NCI-H226 (cell line): ENCODE results near the gene TNFSF13B.
"Not testable (repeated sequence)": the region's sequence is repeated elsewhere in the genome, so short reads cannot be mapped to it uniquely, and the experiment has no call there.

ENCODE experiments used
- DNase-seq: peaks from one replicate; pipeline ENCODE4 v3.0.0-alpha.2; 2015

Gene TNFSF13B, protein sequence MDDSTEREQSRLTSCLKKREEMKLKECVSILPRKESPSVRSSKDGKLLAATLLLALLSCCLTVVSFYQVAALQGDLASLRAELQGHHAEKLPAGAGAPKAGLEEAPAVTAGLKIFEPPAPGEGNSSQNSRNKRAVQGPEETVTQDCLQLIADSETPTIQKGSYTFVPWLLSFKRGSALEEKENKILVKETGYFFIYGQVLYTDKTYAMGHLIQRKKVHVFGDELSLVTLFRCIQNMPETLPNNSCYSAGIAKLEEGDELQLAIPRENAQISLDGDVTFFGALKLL

DNA sequence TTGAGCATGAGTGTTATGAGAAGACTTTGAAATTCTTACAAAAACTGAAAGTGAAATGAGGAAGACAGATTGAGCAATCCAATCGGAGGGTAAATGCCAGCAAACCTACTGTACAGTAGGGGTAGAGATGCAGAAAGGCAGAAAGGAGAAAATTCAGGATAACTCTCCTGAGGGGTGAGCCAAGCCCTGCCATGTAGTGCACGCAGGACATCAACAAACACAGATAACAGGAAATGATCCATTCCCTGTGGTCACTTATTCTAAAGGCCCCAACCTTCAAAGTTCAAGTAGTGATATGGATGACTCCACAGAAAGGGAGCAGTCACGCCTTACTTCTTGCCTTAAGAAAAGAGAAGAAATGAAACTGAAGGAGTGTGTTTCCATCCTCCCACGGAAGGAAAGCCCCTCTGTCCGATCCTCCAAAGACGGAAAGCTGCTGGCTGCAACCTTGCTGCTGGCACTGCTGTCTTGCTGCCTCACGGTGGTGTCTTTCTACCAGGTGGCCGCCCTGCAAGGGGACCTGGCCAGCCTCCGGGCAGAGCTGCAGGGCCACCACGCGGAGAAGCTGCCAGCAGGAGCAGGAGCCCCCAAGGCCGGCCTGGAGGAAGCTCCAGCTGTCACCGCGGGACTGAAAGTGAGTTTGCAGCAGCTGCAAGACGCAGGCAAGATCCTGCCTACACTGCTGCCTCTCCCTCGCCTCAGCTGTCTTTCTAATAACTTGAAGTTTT lies at the start of gene TNFSF13B:
TNFSF13B (plus strand) TSS at position 118 of the 728 bp plus-strand sequence; CDS start at position 296, 178 bp downstream.
- DNase-seq = peak; percentile 32

DNA sequence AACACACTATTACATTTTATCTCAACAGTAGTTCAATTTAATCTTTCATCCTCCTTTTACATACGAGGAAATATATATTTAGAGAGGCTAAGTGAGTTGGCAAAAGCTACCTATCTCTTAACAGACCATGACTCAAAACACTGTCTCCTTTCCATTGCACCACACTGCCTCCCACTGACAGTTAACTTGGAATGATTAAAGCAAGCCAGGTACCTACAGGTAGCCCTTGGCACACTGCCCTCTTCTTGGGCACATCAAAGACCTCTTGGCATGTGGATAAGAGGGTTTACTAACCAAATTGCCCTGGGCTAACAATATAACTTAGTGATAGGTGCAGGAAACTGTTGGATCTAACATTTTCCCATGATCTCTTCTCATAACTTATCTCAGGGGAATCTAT lies 49.5 kb upstream of the TNFSF13B start:
- DNase-seq = peak; percentile 28

GRCh38 chr13:108223687-108224503 lies 45.6 kb upstream of the TNFSF13B start:
- no peak for DNase-seq

GRCh38 chr13:108225440-108225839 lies 44.1 kb upstream of the TNFSF13B start:
- no peak for DNase-seq

DNA sequence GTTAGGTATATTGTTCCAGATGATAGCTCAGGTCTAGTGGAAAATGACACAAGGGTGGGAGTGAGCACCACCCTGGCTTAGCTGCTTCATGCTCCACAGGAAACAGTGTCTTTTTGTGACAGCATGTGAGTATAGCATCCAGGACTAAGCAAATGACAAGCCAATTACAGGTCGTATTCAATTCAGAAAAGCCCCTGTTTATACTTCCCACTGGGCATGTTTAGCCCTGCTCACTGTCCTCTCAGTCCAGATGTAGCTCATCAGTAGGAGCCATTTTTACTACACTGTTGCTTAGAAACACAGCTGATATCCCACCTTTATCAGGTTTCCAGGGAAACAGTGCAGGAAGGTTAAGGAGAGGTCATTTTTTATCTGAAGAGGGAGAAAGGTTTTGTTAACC lies 43.3 kb upstream of the TNFSF13B start:
- DNase-seq = no peak

GRCh38 chr13:108227651-108228272 lies 41.8 kb upstream of the TNFSF13B start:
- DNase-seq = no peak

DNA sequence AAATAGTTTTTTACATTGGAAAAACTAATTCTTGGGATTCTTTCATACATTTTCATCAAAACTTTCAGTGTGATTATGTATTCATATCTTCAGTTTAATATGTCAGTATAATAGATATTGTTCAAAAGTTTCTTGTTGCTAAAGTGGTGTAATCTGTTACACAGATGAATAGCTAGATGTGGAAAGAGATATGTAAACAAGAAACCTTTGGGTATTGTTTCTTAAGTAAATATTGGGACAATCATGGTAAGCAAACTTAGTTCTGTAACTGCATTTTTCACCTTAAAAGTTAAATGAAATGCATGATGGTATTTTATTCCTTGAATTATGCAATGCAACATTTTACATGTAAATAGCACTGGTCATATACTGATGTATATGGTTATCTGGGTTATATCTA lies 39.1 kb upstream of the TNFSF13B start:
- no peak for DNase-seq

- no peak for DNase-seq
Measured at GRCh38 chr13:108249150-108249549, 20.4 kb upstream of the TNFSF13B start.

DNA sequence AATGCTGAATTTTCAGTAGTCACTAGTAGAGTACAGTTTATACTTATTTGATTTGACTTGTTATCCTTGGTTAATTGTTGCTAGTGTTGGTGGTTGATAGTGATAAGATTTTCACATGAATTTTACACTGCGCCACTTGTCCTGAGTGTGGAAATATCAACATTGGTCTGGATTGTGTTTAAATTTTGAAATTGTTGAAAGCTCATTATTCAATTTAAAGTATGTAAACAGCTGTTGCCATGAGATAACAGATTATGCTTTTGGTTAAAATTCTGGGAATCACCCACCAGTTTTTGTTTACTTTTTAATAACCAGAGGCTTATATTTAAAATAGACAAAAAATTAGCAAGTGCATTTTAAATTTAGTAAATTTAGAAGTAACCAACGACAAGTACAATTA lies 12.3 kb upstream of the TNFSF13B start:
- DNase-seq = no peak

GRCh38 chr13:108263621-108264355 lies 5.7 kb upstream of the TNFSF13B start:
- DNase-seq = no peak

GRCh38 chr13:108266321-108266990 lies 3.1 kb upstream of the TNFSF13B start:
- peak; percentile 11 for DNase-seq

- no peak for DNase-seq
Measured at GRCh38 chr13:108267347-108267746, 2.2 kb upstream of the TNFSF13B start.

GRCh38 chr13:108267855-108268254 lies 1.7 kb upstream of the TNFSF13B start:
- not testable (repeated sequence) for DNase-seq

DNA sequence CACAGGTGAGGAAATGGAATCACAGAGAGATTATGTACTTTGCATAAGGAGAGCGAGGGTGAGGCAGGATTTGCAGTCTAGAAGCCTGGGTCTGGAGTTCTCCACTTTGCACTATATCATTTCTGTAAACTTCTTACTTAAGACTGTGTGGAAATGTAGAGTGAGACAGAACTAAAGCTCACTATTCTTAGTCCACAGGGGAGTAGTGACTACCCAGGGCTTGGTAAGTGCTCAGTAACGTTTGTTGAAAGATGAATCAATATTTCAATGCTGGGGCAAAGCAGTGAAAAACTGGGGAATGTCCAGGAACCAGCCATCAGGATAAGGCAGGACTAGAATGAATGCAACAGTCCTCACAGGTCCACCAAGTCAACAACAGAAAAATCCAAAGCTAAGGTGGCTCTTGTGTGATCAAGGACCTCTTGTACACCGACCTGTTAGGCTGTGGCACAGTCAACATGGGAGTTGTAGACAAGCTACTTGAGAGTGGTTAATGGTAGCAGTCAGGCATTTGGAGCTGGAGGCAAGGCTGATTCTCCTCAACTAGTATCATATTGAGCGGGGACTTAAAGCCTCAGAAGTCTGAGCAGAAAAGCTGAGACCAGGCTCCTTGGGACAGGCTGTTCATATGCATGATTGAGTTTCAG lies 929 bp upstream of the TNFSF13B start:
- DNase-seq = no peak

DNA sequence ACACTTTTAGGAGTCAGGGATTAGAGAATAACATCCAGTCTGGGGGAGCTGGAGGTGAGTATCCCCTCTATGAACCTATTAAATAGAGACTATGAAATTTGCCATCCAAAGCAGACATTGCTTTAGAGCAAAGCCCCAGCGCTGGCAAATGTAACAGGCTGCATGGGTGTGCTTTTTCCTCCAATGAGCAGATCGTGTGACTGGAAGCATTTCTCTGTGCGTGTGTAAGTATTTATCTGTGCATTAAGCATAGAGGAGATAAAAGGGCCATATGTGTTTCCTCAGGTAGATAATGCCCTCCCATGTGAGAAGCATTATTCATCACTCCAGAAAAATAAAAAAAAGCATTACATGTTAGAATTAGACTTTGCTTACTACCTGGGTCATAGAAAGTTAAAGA lies 924 bp downstream of the TNFSF13B start:
- no peak for DNase-seq

- no peak for DNase-seq
Measured at GRCh38 chr13:108272333-108272732, 2.8 kb downstream of the TNFSF13B start.

- no peak for DNase-seq
Measured at GRCh38 chr13:108273429-108274118, 4.1 kb downstream of the TNFSF13B start.

GRCh38 chr13:108274718-108275117 lies 5.2 kb downstream of the TNFSF13B start:
- no peak for DNase-seq

- no peak for DNase-seq
Measured at GRCh38 chr13:108276060-108276459, 6.5 kb downstream of the TNFSF13B start.

- no peak for DNase-seq
Measured at GRCh38 chr13:108278466-108278865, 8.9 kb downstream of the TNFSF13B start.

GRCh38 chr13:108281901-108282300 lies 12.4 kb downstream of the TNFSF13B start:
- peak; percentile 72 for DNase-seq
